GM20000 (cell line): ENCODE measurements around the gene IFI35.

Experiments
- DNase-seq: peaks from one replicate; pipeline ENCODE4 v3.0.0; 2012; ENCODE audit warnings: low spot score
- TF ChIP-seq, protein P1 (sequence below): IDR thresholded peaks from 2 replicates; pipeline ENCODE4 v1.5.1; 2012; ENCODE audit warnings: mild to moderate bottlenecking, control low read depth; ENCODE audit errors: extremely low read depth, missing control alignments

IFI35 gene

DNA sequence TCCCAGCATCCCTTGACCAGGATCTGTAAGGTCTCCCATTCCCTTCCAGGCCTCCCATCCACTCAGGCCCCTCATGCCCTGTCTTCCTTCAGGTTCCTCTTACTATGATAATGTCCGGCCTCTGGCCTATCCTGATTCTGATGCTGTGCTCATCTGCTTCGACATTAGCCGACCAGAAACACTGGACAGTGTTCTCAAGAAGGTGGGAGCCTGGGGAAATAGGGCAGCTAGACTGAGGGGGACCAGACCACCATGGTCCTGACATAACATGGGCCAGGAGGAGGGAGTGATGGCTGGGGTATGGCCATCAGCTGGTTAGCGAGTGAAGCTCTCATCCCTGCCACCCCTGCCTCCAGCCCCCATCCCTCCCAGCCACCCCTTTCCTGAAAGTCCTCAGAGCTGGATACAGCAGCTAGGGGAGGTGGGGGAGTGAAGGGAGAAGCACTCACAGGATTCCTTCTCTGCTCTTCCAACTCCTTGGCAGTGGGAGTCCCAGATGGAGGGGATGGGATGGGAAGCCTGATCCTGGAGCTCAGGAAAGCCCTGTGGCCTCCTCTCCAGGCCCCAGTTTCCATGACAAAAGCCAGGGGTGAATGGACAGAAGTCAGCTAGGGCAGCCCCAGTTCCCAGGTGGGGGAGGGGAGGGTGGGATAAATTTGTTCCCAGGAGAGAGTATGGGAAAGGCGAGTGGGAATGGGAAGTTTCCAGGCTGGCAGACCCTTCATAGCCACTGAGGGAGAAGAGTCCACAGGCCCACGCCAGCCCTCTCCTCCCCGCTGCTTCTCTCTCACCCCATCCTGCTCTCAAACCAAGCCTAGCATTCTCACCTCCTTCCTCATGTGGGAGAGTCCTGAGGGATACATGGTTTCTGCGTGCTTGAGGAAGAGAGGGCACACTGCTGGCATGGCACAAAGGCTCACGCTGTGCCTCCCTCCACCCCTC, 20.8 kb downstream of the IFI35 start:
- TF ChIP-seq, protein P1, sequence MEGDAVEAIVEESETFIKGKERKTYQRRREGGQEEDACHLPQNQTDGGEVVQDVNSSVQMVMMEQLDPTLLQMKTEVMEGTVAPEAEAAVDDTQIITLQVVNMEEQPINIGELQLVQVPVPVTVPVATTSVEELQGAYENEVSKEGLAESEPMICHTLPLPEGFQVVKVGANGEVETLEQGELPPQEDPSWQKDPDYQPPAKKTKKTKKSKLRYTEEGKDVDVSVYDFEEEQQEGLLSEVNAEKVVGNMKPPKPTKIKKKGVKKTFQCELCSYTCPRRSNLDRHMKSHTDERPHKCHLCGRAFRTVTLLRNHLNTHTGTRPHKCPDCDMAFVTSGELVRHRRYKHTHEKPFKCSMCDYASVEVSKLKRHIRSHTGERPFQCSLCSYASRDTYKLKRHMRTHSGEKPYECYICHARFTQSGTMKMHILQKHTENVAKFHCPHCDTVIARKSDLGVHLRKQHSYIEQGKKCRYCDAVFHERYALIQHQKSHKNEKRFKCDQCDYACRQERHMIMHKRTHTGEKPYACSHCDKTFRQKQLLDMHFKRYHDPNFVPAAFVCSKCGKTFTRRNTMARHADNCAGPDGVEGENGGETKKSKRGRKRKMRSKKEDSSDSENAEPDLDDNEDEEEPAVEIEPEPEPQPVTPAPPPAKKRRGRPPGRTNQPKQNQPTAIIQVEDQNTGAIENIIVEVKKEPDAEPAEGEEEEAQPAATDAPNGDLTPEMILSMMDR = no peak
- no peak for DNase-seq

DNA sequence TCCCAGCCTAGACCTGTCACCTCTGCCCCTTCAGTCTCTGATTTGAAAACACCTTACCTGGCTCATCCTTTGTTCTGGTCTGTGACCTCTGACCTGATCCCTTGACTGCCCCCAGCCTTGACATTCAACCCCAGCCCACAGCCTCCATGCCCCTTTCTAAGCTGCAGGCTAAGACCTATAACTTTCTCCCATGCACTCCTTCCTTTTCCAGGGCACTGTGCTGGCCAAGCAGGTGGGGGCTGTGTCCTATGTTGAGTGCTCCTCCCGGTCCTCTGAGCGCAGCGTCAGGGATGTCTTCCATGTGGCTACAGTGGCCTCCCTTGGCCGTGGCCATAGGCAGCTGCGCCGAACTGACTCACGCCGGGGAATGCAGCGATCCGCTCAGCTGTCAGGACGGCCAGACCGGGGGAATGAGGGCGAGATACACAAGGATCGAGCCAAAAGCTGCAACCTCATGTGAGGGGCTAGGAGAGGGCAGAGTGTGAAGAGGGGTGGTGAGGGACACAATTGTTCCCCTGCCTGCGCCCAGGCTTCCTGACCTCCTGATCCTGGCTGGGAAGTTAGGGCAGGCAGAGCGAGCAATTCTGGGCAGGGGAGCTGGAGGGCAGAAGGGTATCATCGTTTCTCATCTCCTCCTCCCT, 21.8 kb downstream of the IFI35 start:
- TF ChIP-seq, protein P1 = no peak
- no peak for DNase-seq

DNA sequence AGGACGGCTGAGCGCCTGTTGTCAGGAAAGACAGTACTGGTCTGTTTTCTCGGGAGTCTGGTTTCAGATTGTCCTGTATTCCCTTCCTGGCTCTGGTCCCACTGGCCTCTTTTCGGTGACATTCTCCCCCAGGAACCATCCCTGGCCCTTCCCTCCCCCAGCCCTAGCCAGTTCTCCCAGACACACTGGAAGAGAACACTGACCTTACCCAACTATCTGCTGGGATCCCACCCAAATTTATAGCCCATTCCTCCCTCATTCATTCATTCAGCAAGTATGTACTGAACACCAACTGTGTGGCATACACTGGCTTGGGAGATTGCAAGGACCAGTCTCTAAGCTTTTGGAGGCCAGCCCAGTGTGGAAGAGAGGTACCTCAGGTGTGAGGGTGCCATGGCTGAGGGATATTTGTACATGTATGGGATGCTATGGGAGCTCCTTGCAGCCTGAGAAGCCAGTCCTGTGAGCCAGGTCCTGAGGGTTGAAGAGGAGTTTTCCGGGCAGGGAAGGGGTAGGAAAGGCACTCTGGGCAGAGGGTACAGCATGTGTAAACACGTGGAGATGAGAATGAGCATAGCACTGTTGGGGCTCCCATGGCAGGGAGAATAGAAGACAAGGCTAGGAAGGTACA, 23.7 kb downstream of the IFI35 start:
- no peak for DNase-seq
- TF ChIP-seq, protein P1 = no peak

DNA sequence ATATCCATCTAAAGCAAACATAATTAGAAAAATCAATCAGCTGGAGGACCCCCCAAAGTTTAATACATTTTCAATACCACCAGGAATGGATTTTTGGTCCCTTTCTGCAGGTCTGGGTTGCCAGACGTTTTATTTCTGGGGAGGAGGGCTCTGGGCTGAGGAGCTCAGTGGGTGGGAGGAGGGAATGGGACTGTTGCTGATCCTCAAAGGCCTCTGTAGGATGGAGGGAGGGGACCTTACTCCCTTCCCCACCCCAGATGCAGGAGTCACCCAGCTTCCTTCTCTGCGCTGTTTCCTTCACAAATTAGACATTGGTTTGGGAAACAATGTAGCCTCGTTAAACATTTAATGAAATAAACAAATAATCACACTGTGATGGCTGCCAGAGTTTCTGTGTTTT, 25.1 kb downstream of the IFI35 start:
- DNase-seq = no peak
- TF ChIP-seq, protein P1 = no peak

DNA sequence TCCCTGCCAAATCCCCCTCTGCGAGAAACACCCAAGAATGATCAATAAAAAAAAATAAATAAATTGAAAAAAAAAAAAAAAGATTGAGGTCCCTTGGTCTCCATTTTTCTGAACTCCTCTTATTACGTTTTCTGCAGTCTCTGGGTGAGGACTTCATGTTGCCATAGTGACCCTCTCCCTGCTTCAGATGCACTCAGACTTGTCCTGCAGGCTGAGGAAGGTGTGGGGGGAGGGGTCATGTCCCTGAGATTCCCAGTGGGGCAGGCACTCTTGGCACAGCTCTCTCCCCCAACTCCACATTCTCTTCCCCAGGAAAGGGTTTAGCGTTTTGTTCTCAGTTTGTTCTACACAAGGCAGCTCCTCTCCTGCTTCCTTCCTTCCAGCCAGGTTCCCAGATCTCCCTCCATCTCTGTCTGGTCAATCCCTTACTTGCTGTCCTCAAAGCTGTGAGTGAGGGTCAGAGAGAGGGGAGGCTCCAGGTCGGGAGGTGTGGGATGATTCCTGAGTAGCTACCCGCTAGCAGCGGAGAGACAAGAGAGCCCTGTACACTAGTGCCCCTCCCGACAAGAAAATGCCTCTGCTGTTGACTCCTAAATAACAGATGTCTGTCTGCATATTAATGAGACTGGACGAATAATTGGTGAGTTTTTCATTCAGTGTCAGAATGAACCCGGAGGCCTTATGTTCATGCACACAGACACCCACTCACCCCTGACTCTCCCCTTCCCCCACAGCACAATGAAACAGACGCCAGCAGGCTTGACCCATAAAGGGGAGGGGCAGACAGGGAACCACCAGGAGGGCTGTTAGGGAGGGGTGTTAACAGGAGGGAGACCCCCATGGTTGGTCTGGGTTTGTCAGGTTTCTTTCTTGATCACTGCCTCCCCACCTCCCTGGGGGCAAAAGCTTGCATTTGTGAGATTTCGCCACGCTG, 27.6 kb downstream of the IFI35 start:
- no peak for DNase-seq
- TF ChIP-seq, protein P1 = no peak

DNA sequence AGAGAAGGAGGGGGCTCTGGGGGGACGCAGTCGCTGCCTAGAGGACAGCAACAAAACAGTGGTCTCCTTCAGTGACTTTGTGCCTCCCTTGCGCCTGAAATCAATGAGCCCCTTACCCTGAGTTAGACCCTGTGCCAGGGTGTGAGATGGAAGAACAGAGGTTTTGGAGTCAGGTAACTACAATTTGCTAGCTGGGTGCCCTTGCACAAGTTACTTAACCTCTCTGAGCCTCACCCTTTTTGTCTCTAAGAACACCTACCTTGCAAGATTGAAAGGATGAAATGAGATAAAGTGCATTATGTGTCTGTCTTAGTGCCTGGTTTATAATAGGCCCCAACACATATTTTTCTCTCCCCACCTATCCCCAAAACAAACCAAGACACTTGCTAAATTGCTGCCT, 28.3 kb downstream of the IFI35 start:
- no peak for DNase-seq
- TF ChIP-seq, protein P1 = no peak
